Measurements from ENCODE around the gene LRRC66. TPM values are rescaled to one million over a fixed set of nuclear protein-coding genes. Genes with fewer than 3 reads are reported as not detected.

The LRRC66 gene, protein sequence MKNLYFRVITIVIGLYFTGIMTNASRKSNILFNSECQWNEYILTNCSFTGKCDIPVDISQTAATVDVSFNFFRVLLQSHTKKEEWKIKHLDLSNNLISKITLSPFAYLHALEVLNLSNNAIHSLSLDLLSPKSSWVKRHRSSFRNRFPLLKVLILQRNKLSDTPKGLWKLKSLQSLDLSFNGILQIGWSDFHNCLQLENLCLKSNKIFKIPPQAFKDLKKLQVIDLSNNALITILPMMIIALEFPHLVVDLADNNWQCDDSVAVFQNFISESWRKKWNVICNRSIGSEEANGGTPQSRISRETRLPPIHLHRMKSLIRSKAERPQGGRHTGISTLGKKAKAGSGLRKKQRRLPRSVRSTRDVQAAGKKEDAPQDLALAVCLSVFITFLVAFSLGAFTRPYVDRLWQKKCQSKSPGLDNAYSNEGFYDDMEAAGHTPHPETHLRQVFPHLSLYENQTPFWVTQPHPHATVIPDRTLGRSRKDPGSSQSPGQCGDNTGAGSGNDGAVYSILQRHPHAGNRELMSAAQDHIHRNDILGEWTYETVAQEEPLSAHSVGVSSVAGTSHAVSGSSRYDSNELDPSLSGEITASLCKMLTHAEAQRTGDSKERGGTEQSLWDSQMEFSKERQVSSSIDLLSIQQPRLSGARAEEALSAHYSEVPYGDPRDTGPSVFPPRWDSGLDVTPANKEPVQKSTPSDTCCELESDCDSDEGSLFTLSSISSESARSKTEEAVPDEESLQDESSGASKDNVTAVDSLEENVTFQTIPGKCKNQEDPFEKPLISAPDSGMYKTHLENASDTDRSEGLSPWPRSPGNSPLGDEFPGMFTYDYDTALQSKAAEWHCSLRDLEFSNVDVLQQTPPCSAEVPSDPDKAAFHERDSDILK
- total RNA-seq (under 1 TPM; 0.17 to 0.18 TPM), polyA plus RNA-seq (ENCODE audit: insufficient read length in 6 of 6) (under 1 TPM; 0.34 to 0.43 (median 0.40) TPM)
- long read RNA-seq, donor 1 = 0 reads
- long read RNA-seq, donor 2 = 0 reads
- long read RNA-seq, donor 3 = 0 reads
- long read RNA-seq, donor 4 = 0 reads
- long read RNA-seq, donor 5 = 0 reads
- long read RNA-seq, donor 6 = 0 reads
- long read RNA-seq, donor 7 = 0 reads
- long read RNA-seq, donor 8 = 0 reads
- long read RNA-seq, donor 9 = 0 reads
- long read RNA-seq, donor 10 = 0 reads
- long read RNA-seq, donor 11 = 0 reads
- long read RNA-seq, donor 12 = 0 reads

DNA sequence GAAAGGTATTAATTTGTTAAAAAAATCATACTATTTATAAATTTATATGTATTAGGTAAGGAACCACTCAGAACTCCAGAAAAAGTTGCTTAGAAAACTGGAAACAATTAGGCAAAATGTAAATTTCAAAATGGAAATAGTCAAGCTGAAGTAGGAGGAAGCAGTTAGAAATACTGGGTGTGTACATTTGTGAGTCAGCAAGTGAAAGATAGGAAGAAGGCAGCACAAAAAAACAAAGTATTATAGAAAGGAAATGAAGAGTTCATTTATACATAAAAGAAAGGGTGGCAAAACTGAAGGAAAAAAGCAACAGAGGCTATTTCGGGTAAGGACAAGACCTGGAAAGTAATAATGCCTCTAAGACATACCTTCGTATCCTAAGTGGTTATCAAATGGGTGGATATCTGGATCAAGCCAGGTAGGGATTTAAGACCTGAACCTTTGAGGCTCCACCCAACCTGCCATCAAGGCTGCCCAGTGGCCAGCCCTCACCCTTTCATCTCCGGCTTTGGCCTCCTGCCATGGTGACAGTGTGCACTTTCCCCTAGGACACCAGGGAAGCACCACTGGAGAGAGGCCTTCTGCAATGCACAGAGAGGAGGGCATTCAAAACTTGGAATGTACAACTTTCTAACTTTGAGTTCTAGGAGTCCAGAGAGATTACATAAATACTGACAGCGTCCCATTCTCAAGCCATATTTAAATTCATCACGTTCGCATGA is at the start of gene LRRC66:
Gene LRRC66 (minus strand): TSS at position 428 of the 722 bp plus-strand sequence. CDS start 2,750 bp downstream, outside the sequence.
- TF ChIP-seq, protein P1, sequence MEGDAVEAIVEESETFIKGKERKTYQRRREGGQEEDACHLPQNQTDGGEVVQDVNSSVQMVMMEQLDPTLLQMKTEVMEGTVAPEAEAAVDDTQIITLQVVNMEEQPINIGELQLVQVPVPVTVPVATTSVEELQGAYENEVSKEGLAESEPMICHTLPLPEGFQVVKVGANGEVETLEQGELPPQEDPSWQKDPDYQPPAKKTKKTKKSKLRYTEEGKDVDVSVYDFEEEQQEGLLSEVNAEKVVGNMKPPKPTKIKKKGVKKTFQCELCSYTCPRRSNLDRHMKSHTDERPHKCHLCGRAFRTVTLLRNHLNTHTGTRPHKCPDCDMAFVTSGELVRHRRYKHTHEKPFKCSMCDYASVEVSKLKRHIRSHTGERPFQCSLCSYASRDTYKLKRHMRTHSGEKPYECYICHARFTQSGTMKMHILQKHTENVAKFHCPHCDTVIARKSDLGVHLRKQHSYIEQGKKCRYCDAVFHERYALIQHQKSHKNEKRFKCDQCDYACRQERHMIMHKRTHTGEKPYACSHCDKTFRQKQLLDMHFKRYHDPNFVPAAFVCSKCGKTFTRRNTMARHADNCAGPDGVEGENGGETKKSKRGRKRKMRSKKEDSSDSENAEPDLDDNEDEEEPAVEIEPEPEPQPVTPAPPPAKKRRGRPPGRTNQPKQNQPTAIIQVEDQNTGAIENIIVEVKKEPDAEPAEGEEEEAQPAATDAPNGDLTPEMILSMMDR (IDR thresholded peaks at IDR 0.05) = no peak
- no peak within 1 kb of the TSS for H3K27ac ChIP-seq

DNA sequence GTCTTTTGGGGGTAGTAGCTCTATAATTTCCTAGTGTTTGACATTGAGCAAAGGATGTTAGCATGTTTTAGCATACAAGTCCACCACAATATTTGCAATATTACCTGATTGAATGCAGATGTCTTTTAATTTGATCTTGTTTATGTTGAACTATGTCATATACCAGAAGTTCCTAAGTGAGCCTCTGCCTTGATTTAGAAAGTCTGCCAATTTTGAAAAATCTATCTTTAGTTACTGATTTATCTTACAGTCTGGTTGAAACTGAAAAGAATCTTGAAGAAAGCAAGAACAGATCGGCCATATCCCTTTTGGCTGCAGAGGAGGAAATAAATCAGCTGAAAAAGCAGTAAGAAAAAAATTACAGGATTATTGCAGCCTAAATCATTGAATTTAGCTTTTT is 49.4 kb upstream of the LRRC66 start:
- no peaks in the 10 kb centered on the region for H3K36me3 ChIP-seq
- intact Hi-C loops (cut with DNase I) = no loop called here
- DNase-seq (no peak), ATAC-seq (no peak)
- H3K4me3 ChIP-seq = no peak overlapping the region
- peaks cover 0 to 6% of the 10 kb centered on the region in 2 donors for H3K27me3 ChIP-seq
- H3K9me3 ChIP-seq = no peaks in the 10 kb centered on the region
- TF ChIP-seq, protein P1 (IDR thresholded peaks at IDR 0.05) = no peak
- H3K4me1 ChIP-seq = no peaks in the 10 kb centered on the region
- no peak overlapping the region for H3K27ac ChIP-seq

More for the DNA sequence above, at the start of gene LRRC66:
- H3K4me3 ChIP-seq = no peak within 1 kb of the TSS
- peaks cover 0 to 14% of the 10 kb centered on the region in 2 donors for H3K36me3 ChIP-seq
- no peaks in the 10 kb centered on the region for H3K27me3 ChIP-seq
- intact Hi-C loops (cut with DNase I) = loop anchor here in 1 of 2 donors (10.0 kb wide), 1 partner anchor 125 kb away; no protein-coding TSS in a partner anchor
- H3K4me1 ChIP-seq = no peaks in the 10 kb centered on the region
- DNase-seq = no peak
- H3K9me3 ChIP-seq = no peaks in the 10 kb centered on the region
- ATAC-seq = no peak

DNA sequence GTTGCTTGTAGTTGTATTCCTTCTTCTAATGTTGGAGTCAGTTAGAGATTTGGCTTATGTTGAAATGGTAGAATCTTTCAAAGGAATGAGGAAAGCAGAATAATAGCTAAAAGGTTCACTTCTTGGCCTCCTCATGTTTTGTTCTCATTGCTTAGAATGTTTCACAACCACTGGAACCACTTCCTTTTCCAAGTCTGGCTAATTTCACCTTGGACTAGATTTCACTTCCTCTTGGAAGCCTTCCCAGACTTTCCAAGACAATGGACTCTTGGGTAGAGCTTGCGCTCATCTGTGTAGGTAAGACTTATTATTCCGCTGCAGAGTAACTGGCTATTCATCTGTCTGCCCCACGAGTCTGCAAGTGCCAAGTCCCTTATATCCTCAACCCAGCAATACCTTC is 39.2 kb upstream of the LRRC66 start:
- H3K27ac ChIP-seq = peak overlapping the region in 1 of 2 donors; percentile 8
- no peak overlapping the region for H3K4me3 ChIP-seq
- peak; percentile 79 for ATAC-seq
- TF ChIP-seq, protein P1 (IDR thresholded peaks at IDR 0.05) = no peak
- H3K27me3 ChIP-seq = peaks cover 0 to 1% of the 10 kb centered on the region in 2 donors
- peaks cover 7 to 11% of the 10 kb centered on the region in 2 donors for H3K4me1 ChIP-seq
- H3K9me3 ChIP-seq = no peaks in the 10 kb centered on the region
- H3K36me3 ChIP-seq = no peaks in the 10 kb centered on the region
- DNase-seq = peak in 1 of 4 donors; percentile 4
- intact Hi-C loops (cut with DNase I) = no loop called here

DNA sequence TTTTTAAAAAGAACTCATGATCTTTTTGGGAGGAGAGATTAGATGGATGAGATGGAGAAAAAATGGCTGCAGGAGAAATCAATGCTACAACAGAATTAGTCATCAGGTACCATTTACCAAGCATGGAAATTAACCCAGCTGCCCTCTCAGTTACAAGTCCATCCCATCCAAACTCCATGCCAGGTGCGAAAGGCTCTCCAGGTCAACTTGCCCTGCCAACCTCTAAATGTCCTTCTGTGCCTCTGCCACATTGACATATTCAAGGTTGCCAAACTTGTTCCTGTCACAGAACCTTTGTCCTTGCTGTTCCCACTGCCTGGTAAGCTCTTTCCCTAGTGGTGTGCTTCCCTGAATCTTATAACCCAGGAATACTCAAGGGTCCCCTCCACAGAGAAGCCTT is 38.1 kb upstream of the LRRC66 start:
- no peaks in the 10 kb centered on the region for H3K36me3 ChIP-seq
- H3K4me3 ChIP-seq = no peak overlapping the region
- TF ChIP-seq, protein P1 (IDR thresholded peaks at IDR 0.05) = no peak
- no peak overlapping the region for H3K27ac ChIP-seq
- intact Hi-C loops (cut with DNase I) = no loop called here
- DNase-seq (no peak), ATAC-seq (no peak)
- peaks cover 7 to 11% of the 10 kb centered on the region in 2 donors for H3K4me1 ChIP-seq
- H3K27me3 ChIP-seq = peaks cover 5 to 11% of the 10 kb centered on the region in 2 donors
- no peaks in the 10 kb centered on the region for H3K9me3 ChIP-seq

Measured in left lung (tissue), 14 donors.